K562 (cell line): ENCODE data around the gene DVL2. TPM values are rescaled to one million over a fixed set of nuclear protein-coding genes. Genes with fewer than 3 reads are reported as not detected.
A peak's percentile ranks its signal among the peaks of the same experiment; 100 is the strongest.
"Not testable (repeated sequence)": the region's sequence is repeated elsewhere in the genome, so short reads cannot be mapped to it uniquely, and the experiment has no call there.

ENCODE experiments used
- ATAC-seq: fragments of 200-7000 bp; cut with Tn5 transposase; 3 replicates; pipeline ENCODE4 v1.9.1; 2020; ENCODE audit warnings: moderate library complexity
- BruUV-seq: library from RNA; stranded (reverse); fragments of 400-500 nt; replicated peaks from 2 replicates; lab custom pipeline; 2021; lab: Mats Ljungman, UMichigan
- CTCF ChIA-PET: fragments of 300-600 bp; formaldehyde crosslinking; extraction: SDS; loops from one replicate; lab custom pipeline; 2021; ENCODE audit warnings: low intra/inter-chr PET ratio; lab: Yijun Ruan, JAX
- POLR2A ChIA-PET: fragments of 300-600, 350-650 bp; sonication (Branson Sonifier 250); formaldehyde crosslinking; extraction: SDS; loops from one replicate; lab custom pipeline; 2021; ENCODE audit warnings: antibody characterized with exemption, inconsistent platforms; lab: Yijun Ruan, JAX
- DNase-seq, 4 experiments: peaks; one replicate each; pipeline versions ENCODE4 v3.0.0 to v3.0.0-alpha.2; 2011 to 2018; ENCODE audit warnings: low spot score in 3 of 4, mixed read lengths in 3 of 4; ENCODE audit errors: extremely low read depth in 1 of 4
- FAIRE-seq: peaks from 2 replicates; lab custom pipeline; 2011; peaks lifted over from hg19 to GRCh38; lab: Jason Lieb, UNC
- H2AFZ ChIP-seq: 2 replicates; pipeline ENCODE4 v1.6.0; 2011; ENCODE audit warnings: low read depth, low read length, control low read depth, inconsistent platforms
- H3K27ac ChIP-seq: fragments of 200-600 bp; 3 replicates; pipeline ENCODE4 v1.8.0; 2011; ENCODE audit warnings: low read depth, mild to moderate bottlenecking, control low read depth, inconsistent platforms, low read length, moderate library complexity, mixed read lengths; ENCODE audit errors: extremely low read depth
- H3K27me3 ChIP-seq, 2 experiments: fragments of 300-600 bp in 1 of 2; 2 replicates in 1 of 2; 3 replicates in 1 of 2; pipeline versions ENCODE4 v1.6.0 to v1.8.0; 2011; ENCODE audit warnings: inconsistent platforms in 2 of 2, low read length in 2 of 2, mild to moderate bottlenecking in 1 of 2, mixed read lengths in 1 of 2, moderate library complexity in 1 of 2; ENCODE audit not compliant: control insufficient read depth in 2 of 2, insufficient read depth in 2 of 2
- H3K36me3 ChIP-seq: fragments of 300-600 bp; 3 replicates; pipeline ENCODE4 v1.8.0; 2011; ENCODE audit warnings: mild to moderate bottlenecking, low read length, inconsistent platforms; ENCODE audit not compliant: control insufficient read depth, insufficient read depth
- H3K4me1 ChIP-seq, 2 experiments: fragments of 200-600 bp in 1 of 2; replicated peaks in 1 of 2; 2 replicates in 1 of 2; 3 replicates in 1 of 2; pipeline versions ENCODE4 v1.5.1 to v1.8.0; 2011; ENCODE audit warnings: inconsistent platforms in 2 of 2, low read length in 2 of 2, mild to moderate bottlenecking in 1 of 2, mixed read lengths in 1 of 2, moderate library complexity in 1 of 2; ENCODE audit not compliant: control insufficient read depth in 2 of 2, insufficient read depth in 2 of 2
- H3K4me2 ChIP-seq: 2 replicates; pipeline ENCODE4 v1.6.1; 2011; ENCODE audit warnings: low read length, control low read depth, inconsistent platforms, mixed read lengths; ENCODE audit not compliant: insufficient read depth
- H3K4me3 ChIP-seq: fragments of 200-600 bp; sonication (generic), shearing (Covaris generic); 2 replicates; pipeline ENCODE4 v1.5.1; 2016; ENCODE audit warnings: control low read depth, inconsistent platforms
- H3K79me2 ChIP-seq: fragments of 200-600 bp; 3 replicates; pipeline ENCODE4 v1.8.0; 2011; ENCODE audit warnings: low read length, inconsistent platforms; ENCODE audit not compliant: control insufficient read depth, insufficient read depth
- H3K9ac ChIP-seq, 2 experiments: 2 replicates each; pipeline versions ENCODE4 v1.6.0 to v1.6.1; 2011; ENCODE audit warnings: low read depth in 2 of 2, low read length in 2 of 2, control low read depth in 1 of 2, inconsistent platforms in 1 of 2, mild to moderate bottlenecking in 1 of 2, mixed read lengths in 1 of 2; ENCODE audit not compliant: insufficient read depth in 1 of 2
- H3K9me1 ChIP-seq: one replicate; pipeline ENCODE4 v1.6.0; 2011; ENCODE audit warnings: inconsistent platforms, mild to moderate bottlenecking, low read length, moderate library complexity; ENCODE audit not compliant: control insufficient read depth, insufficient read depth
- H3K9me3 ChIP-seq: replicated peaks from 2 replicates; pipeline ENCODE4 v1.5.1; 2011; ENCODE audit warnings: low read depth, low read length, inconsistent platforms; ENCODE audit not compliant: control insufficient read depth, insufficient read depth
- H4K20me1 ChIP-seq: replicated peaks from 2 replicates; pipeline ENCODE4 v1.6.1; 2011; ENCODE audit warnings: low read length, inconsistent platforms, mixed read lengths; ENCODE audit not compliant: control insufficient read depth, insufficient read depth
- CBX8 ChIP-seq: fragments of 200-600 bp; sonication (generic); IDR thresholded peaks from 2 replicates; pipeline ENCODE4 v1.6.1; 2012; ENCODE audit warnings: borderline replicate concordance, mixed run types, low read depth, mild to moderate bottlenecking, moderate library complexity, mixed read lengths, low read length, control low read depth, inconsistent platforms; ENCODE audit not compliant: poor library complexity, severe bottlenecking; ENCODE audit errors: extremely low read depth
- GATAD2B ChIP-seq: fragments of 450-650 bp; IDR thresholded peaks from 2 replicates; pipeline ENCODE4 v1.6.1; 2017; ENCODE audit warnings: mild to moderate bottlenecking, borderline replicate concordance
- HNRNPLL ChIP-seq: fragments of 200-400 bp; formaldehyde crosslinking; IDR thresholded peaks from 2 replicates; pipeline ENCODE4 v1.6.1; 2017; ENCODE audit warnings: low read length, low read depth, mild to moderate bottlenecking; ENCODE audit not compliant: poor library complexity, severe bottlenecking
- MITF ChIP-seq: IDR thresholded peaks from 2 replicates; pipeline ENCODE4 v1.6.1; 2014; ENCODE audit warnings: antibody characterized with exemption
- NFIX ChIP-seq: fragments of 250-450 bp; sonication (Bioruptor Pico); IDR thresholded peaks from 2 replicates; pipeline ENCODE4 v1.4.0; 2020; ENCODE audit warnings: low read depth, mild to moderate bottlenecking, moderate library complexity
- OTX1 ChIP-seq: fragments of 450-650 bp; formaldehyde crosslinking; IDR thresholded peaks from 2 replicates; pipeline ENCODE4 v1.4.0; 2022; ENCODE audit warnings: mild to moderate bottlenecking
- RBM39 ChIP-seq: fragments of 200-400 bp; formaldehyde crosslinking; optimal IDR thresholded peaks from 2 replicates; pipeline ENCODE3; 2018; ENCODE audit warnings: low read depth, low read length
- WGBS: fragments of 100-300 bp; shearing (Covaris generic); methylation state at CpG from one replicate; pipeline ENCODE4 v1.1.6; 2016; ENCODE audit warnings: low coverage, mixed read lengths; ENCODE audit not compliant: insufficient coverage; ENCODE audit errors: missing lambda C conversion rate; 5-methylcytosine and 5-hydroxymethylcytosine counted together
- in situ Hi-C: fragments of 300-500 bp; cut with MboI; formaldehyde crosslinking; loops from 4 replicates; pipeline ENCODE4 v1.15.0; 2018; ENCODE audit warnings: inconsistent platforms, mixed read lengths
- intact Hi-C: fragments of 100-400 bp; cut with micrococcal nuclease; formaldehyde crosslinking; loops from 2 replicates; pipeline ENCODE4 v1.14.2; 2022
- polyA plus RNA-seq, 8 experiments: library from polyadenylated mRNA; depleted of rRNA in 4 of 8; stranded (reverse) in 5 of 8; unstranded in 3 of 8; fragments of >200 nt; fragmentation: Nextera tagmentation in 2 of 8; fragmentation: Illumina TruSeq in 1 of 8; extraction: Ambion mirVana in 2 of 8; extraction: Trizol in 1 of 8; gene quantifications; 2 replicates each; pipeline versions ENCODE4 v1.2.1 to v1.2.3, GENCODE V29; 2011 to 2014; ENCODE audit warnings: inconsistent platforms in 1 of 8, missing spikeins in 1 of 8
- total RNA-seq, 7 experiments: library from RNA; depleted of rRNA in 6 of 7; stranded (reverse); fragments of >200 nt in 6 of 7; fragmentation: Illumina TruSeq in 2 of 7; extraction: Trizol in 2 of 7; gene quantifications; 2 replicates each; pipeline versions ENCODE4 v1.2.1 to v1.2.3, GENCODE V29; 2011 to 2021; ENCODE audit warnings: low replicate concordance in 1 of 7
- TF ChIP-seq, protein P1 (sequence below): fragments of 250-450 bp; sonication (Bioruptor Pico); IDR thresholded peaks from 2 replicates; pipeline ENCODE4 v1.5.0; 2020; ENCODE audit warnings: mild to moderate bottlenecking
- TF ChIP-seq, protein P2 (sequence below): conservative IDR thresholded peaks from 2 replicates; pipeline ENCODE4 v1.6.1; 2011; ENCODE audit warnings: low read depth, mild to moderate bottlenecking, low read length; ENCODE audit not compliant: control insufficient read depth

DVL2 gene
- total and polyA plus RNA-seq, 9 of the 15 experiments (the other 6 are each of a cell fraction or from before 2014, with no cell fraction given), result 1.3 to 49.5 (median 24.3) TPM

DNA sequence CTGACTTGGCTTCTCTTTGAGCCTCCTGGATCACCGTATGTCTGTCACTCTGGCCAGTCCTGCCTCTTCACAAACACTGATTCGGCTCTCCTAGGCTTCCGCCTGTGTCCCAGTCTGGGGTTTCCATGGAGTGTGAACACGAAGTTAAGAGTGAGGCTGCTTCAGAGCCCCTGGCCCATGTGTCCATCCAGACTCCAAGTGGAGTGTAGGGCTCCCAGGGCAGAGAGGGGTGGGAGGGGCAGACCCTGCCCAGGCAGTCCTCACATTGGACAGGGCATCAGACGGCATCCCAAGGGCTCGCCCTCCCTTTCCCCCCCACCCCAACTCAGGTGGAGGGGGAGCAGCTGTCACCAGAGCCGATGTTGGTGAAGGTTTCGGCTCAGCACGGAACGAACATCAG, 9.5 kb upstream of the DVL2 start:
- H3K27me3 ChIP-seq, H3K4me2 ChIP-seq, in situ Hi-C loops, H4K20me1 ChIP-seq, BruUV-seq, DNase-seq, H3K9me3 ChIP-seq, H3K27ac ChIP-seq, H3K4me3 ChIP-seq, intact Hi-C loops, CTCF ChIA-PET, ATAC-seq, H3K9me1 ChIP-seq, H2AFZ ChIP-seq, FAIRE-seq: not testable (repeated sequence)
- H3K79me2 ChIP-seq, result peaks cover 49% of the 10 kb centered on the region
- peak overlapping the region in 1 of 2 experiments; percentile 52; a peak in 1 of 4 replicates for H3K9ac ChIP-seq
- WGBS, result 86% methylated on average over 8 of the region's 10 CpGs
- POLR2A ChIA-PET, result interaction anchor here (0.6 to 3.3 kb wide), 2 partner anchors 10 to 648 kb away, joined by 3 to 9 read pairs; partner anchors contain the start of gene DVL2
- peaks cover 18 to 23% of the 10 kb centered on the region in 2 experiments; a peak in 4 of 5 replicates for H3K4me1 ChIP-seq
- H3K36me3 ChIP-seq, result peaks cover 57% of the 10 kb centered on the region

DNA sequence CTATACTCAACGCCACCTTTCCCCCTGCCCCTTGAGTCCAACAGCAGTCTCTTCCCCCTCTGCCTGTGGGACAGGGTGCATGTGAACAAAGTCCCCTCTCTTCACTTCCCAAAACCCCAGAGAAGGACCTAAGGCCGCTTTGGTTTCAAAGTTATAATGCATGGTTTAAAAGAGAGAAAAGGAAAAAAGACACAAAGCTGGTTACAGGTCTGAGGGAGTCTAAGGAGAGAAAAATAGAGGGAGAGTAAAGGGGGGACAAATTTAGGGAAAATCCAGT, 9.1 kb upstream of the DVL2 start:
- ChIA-PET POLR2A (interaction anchor here (0.6 to 3.6 kb wide), 6 partner anchors 8 to 648 kb away, joined by 3 to 16 read pairs (median 6); partner anchors contain the start of genes ACADVL, CTDNEP1, DLG4 and DVL2), CTCF (no interaction called here)
- Histone ChIP-seq H3K4me1 (peaks cover 17 to 22% of the 10 kb centered on the region in 2 experiments; a peak in 4 of 5 replicates), H3K79me2 (peaks cover 49% of the 10 kb centered on the region), H4K20me1 (no peaks in the 10 kb centered on the region), H3K9me1 (no peaks in the 10 kb centered on the region), H3K27ac (peak overlapping the region; percentile 98; the same call in 2 of the 3 replicates), H3K36me3 (peaks cover 53% of the 10 kb centered on the region), H2AFZ (no peak overlapping the region), H3K27me3 (no peaks in the 10 kb centered on the region), H3K4me3 (peak overlapping the region; percentile 68), H3K4me2 (peak overlapping the region; percentile 90), H3K9me3 (no peaks in the 10 kb centered on the region), H3K9ac (peak overlapping the region; percentile 80 to 97; a peak in 2 of 4 replicates)
- DNase-seq (no peak), ATAC-seq (no peak), FAIRE-seq (peak; percentile 6)
- BruUV-seq, result no TSS peak
- intact Hi-C loops, result no loop called here
- in situ Hi-C loops, result no loop called here
- 0% methylated on average over 1 of the region's 2 CpGs for WGBS
- TF ChIP-seq HNRNPLL (no peak), OTX1 (CRISPR knock-in tag) (no peak), GATAD2B (no peak), RBM39 (no peak), NFIX (CRISPR knock-in tag) (no peak), MITF (no peak), CBX8 (no peak)
- TF ChIP-seq, protein P1, sequence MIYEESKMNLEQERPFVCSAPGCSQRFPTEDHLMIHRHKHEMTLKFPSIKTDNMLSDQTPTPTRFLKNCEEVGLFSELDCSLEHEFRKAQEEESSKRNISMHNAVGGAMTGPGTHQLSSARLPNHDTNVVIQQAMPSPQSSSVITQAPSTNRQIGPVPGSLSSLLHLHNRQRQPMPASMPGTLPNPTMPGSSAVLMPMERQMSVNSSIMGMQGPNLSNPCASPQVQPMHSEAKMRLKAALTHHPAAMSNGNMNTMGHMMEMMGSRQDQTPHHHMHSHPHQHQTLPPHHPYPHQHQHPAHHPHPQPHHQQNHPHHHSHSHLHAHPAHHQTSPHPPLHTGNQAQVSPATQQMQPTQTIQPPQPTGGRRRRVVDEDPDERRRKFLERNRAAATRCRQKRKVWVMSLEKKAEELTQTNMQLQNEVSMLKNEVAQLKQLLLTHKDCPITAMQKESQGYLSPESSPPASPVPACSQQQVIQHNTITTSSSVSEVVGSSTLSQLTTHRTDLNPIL (CRISPR knock-in tag), result no peak
- TF ChIP-seq, protein P2, sequence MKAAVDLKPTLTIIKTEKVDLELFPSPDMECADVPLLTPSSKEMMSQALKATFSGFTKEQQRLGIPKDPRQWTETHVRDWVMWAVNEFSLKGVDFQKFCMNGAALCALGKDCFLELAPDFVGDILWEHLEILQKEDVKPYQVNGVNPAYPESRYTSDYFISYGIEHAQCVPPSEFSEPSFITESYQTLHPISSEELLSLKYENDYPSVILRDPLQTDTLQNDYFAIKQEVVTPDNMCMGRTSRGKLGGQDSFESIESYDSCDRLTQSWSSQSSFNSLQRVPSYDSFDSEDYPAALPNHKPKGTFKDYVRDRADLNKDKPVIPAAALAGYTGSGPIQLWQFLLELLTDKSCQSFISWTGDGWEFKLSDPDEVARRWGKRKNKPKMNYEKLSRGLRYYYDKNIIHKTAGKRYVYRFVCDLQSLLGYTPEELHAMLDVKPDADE, result no peak
